ENCODE results near the gene EEF2.
"Not testable (repeated sequence)": the region's sequence is repeated elsewhere in the genome, so short reads cannot be mapped to it uniquely, and the experiment has no call there.

Gene EEF2

GRCh38 chr19:3938300-3938950, 46.8 kb downstream of the EEF2 start:
- not testable (repeated sequence) for DNase-seq

DNA sequence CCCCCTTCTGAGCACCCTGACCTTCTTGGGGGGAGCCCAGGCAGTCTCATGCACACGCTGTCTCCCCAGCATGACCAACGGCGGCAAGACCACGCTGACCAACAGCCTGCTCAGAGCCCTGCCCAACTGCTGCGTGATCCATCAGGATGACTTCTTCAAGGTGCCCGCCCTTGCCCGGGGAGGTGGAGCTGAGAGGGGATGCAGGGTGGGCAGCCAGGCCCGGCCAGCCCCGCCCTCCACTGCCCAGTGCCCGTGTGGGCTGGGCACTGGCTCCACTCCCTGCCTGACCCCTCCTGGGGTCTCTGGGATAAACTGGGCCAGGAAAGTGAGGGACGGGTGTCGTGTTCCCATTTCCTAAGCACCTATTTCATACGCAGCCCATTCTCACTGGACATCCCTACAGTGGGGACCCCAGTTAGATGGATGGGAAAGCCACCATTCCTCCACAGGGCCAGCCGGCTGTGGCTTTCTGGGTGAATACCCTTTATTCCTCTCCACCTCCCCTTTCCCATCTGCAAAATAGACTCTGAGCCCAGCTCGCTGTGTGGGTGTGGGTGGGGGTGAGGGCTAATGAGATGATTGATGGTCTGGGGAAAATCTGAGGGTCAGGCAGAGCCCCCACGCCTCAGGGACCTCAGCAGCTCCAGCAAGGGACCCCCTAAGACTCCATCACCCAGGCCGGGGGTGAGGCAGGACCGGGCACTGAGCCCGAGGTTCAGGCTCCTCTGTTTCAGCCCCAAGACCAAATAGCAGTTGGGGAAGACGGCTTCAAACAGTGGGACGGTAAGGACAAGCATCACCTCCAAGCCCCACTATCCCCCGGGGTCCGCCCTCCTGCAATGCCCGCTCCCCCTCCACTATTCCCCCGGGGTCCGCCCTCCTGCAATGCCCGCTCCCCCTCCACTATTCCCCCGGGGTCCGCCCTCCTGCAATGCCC, 48.5 kb downstream of the EEF2 start:
- DNase-seq, result no peak

- DNase-seq, result no peak
These were observed 52.1 kb downstream of the EEF2 start, which contains the start of gene NMRK2 for GRCh38 chr19:3932931-3933810. Gene NMRK2 (plus strand): TSS chr19:3933069. CDS start chr19:3933672, 603 bp downstream.

DNA sequence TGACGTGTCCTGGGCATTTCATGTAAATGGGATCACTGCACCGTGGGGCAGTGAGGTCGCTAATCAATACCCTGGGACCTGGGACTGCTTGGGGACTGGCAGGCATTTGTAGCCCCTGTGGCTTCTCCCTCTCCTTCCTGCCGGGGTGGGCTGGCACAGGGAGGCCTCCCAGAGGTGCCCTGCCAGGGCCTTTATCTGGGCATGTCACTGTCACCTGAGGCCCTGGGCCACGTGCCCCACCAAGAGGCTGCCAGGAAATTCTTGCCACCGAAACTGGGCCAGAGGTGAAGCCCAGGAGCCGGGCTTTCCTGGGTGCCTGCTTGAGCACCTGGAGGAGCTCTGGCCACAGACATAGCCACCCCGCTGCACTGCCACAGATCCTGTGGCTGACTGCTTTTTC, 54.2 kb downstream of the EEF2 start:
- DNase-seq, result no peak

All from MV-4-11 (cell line).